HEK293 (cell line): ENCODE data around the gene ERG.

Experiments used
- ZFP69B ChIP-seq: fragments of 450-650 bp; formaldehyde crosslinking; IDR thresholded peaks from 2 replicates; pipeline ENCODE4 v1.5.1; 2016; ENCODE audit warnings: missing biosample characterization, missing genetic modification characterization
- ZNF701 ChIP-seq: fragments of 450-650 bp; formaldehyde crosslinking; IDR thresholded peaks from 2 replicates; pipeline ENCODE4 v1.5.1; 2016; ENCODE audit warnings: missing biosample characterization, missing genetic modification characterization
- TF ChIP-seq, protein P1 (sequence below): fragments of 450-650 bp; formaldehyde crosslinking; IDR thresholded peaks from 2 replicates; pipeline ENCODE4 v1.5.1; 2016; ENCODE audit warnings: missing biosample characterization, missing genetic modification characterization
- TF ChIP-seq, protein P2 (sequence below): fragments of 450-650 bp; formaldehyde crosslinking; IDR thresholded peaks from 2 replicates; pipeline ENCODE4 v1.5.1; 2016; ENCODE audit warnings: missing biosample characterization, missing genetic modification characterization, borderline replicate concordance
- TF ChIP-seq, protein P3 (sequence below): sonication (generic); formaldehyde crosslinking; IDR thresholded peaks from 2 replicates; pipeline ENCODE4 v1.8.1; 2022; ENCODE audit warnings: mild to moderate bottlenecking, moderate library complexity, missing genetic modification reagents
- TF ChIP-seq, protein P4 (sequence below): fragments of 450-650 bp; formaldehyde crosslinking; IDR thresholded peaks from 2 replicates; pipeline ENCODE4 v1.5.1; 2016; ENCODE audit warnings: missing biosample characterization, missing genetic modification characterization
- TF ChIP-seq, protein P5 (sequence below): fragments of 450-650 bp; formaldehyde crosslinking; IDR thresholded peaks from 2 replicates; pipeline ENCODE4 v1.5.1; 2017; ENCODE audit warnings: missing biosample characterization, missing genetic modification characterization
- TF ChIP-seq, protein P6 (sequence below): fragments of 450-650 bp; formaldehyde crosslinking; IDR thresholded peaks from 2 replicates; pipeline ENCODE4 v1.5.1; 2016; ENCODE audit warnings: missing biosample characterization, missing genetic modification characterization

DNA sequence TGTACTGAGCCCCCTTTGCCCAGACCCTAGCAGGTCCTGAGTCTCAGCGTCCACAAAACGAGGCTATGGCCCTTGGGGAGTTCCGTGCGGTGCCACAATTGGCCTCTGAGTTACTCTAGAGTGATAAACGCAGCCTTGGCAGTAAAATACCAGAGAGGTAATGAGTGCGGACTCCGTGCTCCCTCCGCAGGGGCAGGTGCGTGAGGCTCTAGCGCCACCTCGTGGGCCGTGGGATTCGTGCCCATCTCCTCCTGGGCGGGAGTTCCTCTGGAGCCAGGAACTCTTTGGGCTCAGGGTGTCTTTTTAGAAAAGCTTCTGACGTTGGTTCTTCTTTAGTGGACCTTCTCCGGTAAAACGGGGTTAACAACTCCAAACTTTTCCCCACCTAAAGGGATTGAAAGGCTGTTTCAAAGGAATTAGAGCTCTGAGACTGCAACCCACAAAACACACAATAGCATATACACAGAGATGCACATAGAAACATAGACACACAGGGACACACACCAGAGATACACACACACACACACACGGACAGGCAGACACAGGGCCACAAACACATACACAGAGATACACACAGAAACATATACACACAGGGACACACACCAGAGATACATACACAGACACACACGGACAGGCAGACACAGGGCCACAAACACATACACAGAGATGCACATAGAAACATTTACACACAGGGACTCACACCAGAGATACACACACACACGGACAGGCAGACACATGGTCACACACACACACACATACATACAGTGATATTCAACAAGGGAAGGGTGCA lies 142.1 kb downstream of the ERG start:
- TF ChIP-seq, protein P1, sequence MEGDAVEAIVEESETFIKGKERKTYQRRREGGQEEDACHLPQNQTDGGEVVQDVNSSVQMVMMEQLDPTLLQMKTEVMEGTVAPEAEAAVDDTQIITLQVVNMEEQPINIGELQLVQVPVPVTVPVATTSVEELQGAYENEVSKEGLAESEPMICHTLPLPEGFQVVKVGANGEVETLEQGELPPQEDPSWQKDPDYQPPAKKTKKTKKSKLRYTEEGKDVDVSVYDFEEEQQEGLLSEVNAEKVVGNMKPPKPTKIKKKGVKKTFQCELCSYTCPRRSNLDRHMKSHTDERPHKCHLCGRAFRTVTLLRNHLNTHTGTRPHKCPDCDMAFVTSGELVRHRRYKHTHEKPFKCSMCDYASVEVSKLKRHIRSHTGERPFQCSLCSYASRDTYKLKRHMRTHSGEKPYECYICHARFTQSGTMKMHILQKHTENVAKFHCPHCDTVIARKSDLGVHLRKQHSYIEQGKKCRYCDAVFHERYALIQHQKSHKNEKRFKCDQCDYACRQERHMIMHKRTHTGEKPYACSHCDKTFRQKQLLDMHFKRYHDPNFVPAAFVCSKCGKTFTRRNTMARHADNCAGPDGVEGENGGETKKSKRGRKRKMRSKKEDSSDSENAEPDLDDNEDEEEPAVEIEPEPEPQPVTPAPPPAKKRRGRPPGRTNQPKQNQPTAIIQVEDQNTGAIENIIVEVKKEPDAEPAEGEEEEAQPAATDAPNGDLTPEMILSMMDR (tag by site-specific recombination) = peak; percentile 96
- TF ChIP-seq ZFP69B (tag by site-specific recombination) (no peak), ZNF701 (tag by site-specific recombination) (no peak)
- TF ChIP-seq, protein P2, sequence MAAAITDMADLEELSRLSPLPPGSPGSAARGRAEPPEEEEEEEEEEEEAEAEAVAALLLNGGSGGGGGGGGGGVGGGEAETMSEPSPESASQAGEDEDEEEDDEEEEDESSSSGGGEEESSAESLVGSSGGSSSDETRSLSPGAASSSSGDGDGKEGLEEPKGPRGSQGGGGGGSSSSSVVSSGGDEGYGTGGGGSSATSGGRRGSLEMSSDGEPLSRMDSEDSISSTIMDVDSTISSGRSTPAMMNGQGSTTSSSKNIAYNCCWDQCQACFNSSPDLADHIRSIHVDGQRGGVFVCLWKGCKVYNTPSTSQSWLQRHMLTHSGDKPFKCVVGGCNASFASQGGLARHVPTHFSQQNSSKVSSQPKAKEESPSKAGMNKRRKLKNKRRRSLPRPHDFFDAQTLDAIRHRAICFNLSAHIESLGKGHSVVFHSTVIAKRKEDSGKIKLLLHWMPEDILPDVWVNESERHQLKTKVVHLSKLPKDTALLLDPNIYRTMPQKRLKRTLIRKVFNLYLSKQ (tag by site-specific recombination) = no peak
- TF ChIP-seq, protein P3, sequence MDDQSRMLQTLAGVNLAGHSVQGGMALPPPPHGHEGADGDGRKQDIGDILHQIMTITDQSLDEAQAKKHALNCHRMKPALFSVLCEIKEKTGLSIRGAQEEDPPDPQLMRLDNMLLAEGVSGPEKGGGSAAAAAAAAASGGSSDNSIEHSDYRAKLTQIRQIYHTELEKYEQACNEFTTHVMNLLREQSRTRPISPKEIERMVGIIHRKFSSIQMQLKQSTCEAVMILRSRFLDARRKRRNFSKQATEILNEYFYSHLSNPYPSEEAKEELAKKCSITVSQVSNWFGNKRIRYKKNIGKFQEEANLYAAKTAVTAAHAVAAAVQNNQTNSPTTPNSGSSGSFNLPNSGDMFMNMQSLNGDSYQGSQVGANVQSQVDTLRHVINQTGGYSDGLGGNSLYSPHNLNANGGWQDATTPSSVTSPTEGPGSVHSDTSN (CRISPR knock-in tag) = 0 out of 2 replicates have a peak, but pooled peaks have one; percentile 27
- TF ChIP-seq, protein P4, sequence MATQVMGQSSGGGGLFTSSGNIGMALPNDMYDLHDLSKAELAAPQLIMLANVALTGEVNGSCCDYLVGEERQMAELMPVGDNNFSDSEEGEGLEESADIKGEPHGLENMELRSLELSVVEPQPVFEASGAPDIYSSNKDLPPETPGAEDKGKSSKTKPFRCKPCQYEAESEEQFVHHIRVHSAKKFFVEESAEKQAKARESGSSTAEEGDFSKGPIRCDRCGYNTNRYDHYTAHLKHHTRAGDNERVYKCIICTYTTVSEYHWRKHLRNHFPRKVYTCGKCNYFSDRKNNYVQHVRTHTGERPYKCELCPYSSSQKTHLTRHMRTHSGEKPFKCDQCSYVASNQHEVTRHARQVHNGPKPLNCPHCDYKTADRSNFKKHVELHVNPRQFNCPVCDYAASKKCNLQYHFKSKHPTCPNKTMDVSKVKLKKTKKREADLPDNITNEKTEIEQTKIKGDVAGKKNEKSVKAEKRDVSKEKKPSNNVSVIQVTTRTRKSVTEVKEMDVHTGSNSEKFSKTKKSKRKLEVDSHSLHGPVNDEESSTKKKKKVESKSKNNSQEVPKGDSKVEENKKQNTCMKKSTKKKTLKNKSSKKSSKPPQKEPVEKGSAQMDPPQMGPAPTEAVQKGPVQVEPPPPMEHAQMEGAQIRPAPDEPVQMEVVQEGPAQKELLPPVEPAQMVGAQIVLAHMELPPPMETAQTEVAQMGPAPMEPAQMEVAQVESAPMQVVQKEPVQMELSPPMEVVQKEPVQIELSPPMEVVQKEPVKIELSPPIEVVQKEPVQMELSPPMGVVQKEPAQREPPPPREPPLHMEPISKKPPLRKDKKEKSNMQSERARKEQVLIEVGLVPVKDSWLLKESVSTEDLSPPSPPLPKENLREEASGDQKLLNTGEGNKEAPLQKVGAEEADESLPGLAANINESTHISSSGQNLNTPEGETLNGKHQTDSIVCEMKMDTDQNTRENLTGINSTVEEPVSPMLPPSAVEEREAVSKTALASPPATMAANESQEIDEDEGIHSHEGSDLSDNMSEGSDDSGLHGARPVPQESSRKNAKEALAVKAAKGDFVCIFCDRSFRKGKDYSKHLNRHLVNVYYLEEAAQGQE (tag by site-specific recombination) = no peak
- TF ChIP-seq, protein P5, sequence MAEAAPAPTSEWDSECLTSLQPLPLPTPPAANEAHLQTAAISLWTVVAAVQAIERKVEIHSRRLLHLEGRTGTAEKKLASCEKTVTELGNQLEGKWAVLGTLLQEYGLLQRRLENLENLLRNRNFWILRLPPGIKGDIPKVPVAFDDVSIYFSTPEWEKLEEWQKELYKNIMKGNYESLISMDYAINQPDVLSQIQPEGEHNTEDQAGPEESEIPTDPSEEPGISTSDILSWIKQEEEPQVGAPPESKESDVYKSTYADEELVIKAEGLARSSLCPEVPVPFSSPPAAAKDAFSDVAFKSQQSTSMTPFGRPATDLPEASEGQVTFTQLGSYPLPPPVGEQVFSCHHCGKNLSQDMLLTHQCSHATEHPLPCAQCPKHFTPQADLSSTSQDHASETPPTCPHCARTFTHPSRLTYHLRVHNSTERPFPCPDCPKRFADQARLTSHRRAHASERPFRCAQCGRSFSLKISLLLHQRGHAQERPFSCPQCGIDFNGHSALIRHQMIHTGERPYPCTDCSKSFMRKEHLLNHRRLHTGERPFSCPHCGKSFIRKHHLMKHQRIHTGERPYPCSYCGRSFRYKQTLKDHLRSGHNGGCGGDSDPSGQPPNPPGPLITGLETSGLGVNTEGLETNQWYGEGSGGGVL = no peak
- TF ChIP-seq, protein P6, sequence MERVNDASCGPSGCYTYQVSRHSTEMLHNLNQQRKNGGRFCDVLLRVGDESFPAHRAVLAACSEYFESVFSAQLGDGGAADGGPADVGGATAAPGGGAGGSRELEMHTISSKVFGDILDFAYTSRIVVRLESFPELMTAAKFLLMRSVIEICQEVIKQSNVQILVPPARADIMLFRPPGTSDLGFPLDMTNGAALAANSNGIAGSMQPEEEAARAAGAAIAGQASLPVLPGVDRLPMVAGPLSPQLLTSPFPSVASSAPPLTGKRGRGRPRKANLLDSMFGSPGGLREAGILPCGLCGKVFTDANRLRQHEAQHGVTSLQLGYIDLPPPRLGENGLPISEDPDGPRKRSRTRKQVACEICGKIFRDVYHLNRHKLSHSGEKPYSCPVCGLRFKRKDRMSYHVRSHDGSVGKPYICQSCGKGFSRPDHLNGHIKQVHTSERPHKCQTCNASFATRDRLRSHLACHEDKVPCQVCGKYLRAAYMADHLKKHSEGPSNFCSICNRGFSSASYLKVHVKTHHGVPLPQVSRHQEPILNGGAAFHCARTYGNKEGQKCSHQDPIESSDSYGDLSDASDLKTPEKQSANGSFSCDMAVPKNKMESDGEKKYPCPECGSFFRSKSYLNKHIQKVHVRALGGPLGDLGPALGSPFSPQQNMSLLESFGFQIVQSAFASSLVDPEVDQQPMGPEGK = no peak
